Neural cell (in vitro differentiated cells): ENCODE measurements around the gene PTK6. TPM values are rescaled to one million over a fixed set of nuclear protein-coding genes. Genes with fewer than 3 reads are reported as not detected.
"Not testable (repeated sequence)": the region's sequence is repeated elsewhere in the genome, so short reads cannot be mapped to it uniquely, and the experiment has no call there.

Experiments used
- H2AFZ ChIP-seq: fragments of 200-600, 300-800 bp; sonication (generic), shearing (Covaris generic); 2 replicates; pipeline ENCODE4 v1.6.0; 2014; ENCODE audit warnings: low read depth, mild to moderate bottlenecking, antibody characterized with exemption, low read length, moderate library complexity
- H3F3A ChIP-seq: fragments of 200-600 bp; shearing (Covaris generic); 2 replicates; pipeline ENCODE4 v1.6.1; 2016; ENCODE audit warnings: mild to moderate bottlenecking, moderate library complexity, mixed read lengths, antibody characterized with exemption, low read length; ENCODE audit not compliant: insufficient read depth, poor library complexity, severe bottlenecking
- H3K27ac ChIP-seq: fragments of 200-600, 300-800 bp; sonication (generic), shearing (Covaris generic); 2 replicates; pipeline ENCODE4 v1.5.1; 2014; ENCODE audit warnings: mild to moderate bottlenecking, low read length, moderate library complexity
- H3K27me3 ChIP-seq: fragments of 300-800, 200-600 bp; sonication (generic), shearing (Covaris generic); 2 replicates; pipeline ENCODE4 v1.6.0; 2014; ENCODE audit warnings: mild to moderate bottlenecking, low read depth, low read length, moderate library complexity; ENCODE audit not compliant: insufficient read depth
- H3K36me3 ChIP-seq: fragments of 300-800, 200-600 bp; sonication (generic), shearing (Covaris generic); 2 replicates; pipeline ENCODE4 v1.5.1; 2014; ENCODE audit warnings: mild to moderate bottlenecking, antibody characterized with exemption, low read length, moderate library complexity; ENCODE audit not compliant: insufficient read depth
- H3K4me2 ChIP-seq: fragments of 300-800, 200-600 bp; sonication (generic), shearing (Covaris generic); 2 replicates; pipeline ENCODE4 v1.6.0; 2014; ENCODE audit warnings: mild to moderate bottlenecking, low read length
- H3K4me3 ChIP-seq: fragments of 300-800, 200-600 bp; sonication (generic), shearing (Covaris generic); 2 replicates; pipeline ENCODE4 v1.5.1; 2014; ENCODE audit warnings: mild to moderate bottlenecking, low read length, moderate library complexity
- H3K79me2 ChIP-seq: fragments of 200-600 bp; shearing (Covaris generic); replicated peaks from 2 replicates; pipeline ENCODE4 v1.6.0; 2014; ENCODE audit warnings: mild to moderate bottlenecking, low read length, moderate library complexity; ENCODE audit not compliant: insufficient read depth
- H3K9ac ChIP-seq: fragments of 300-800, 200-600 bp; sonication (generic), shearing (Covaris generic); 2 replicates; pipeline ENCODE4 v1.6.1; 2016; ENCODE audit warnings: mild to moderate bottlenecking, low read length, mixed read lengths
- H3K9me2 ChIP-seq: fragments of 200-600 bp; shearing (Covaris generic); 2 replicates; pipeline ENCODE4 v1.6.1; 2016; ENCODE audit warnings: mild to moderate bottlenecking, low read length, mixed read lengths; ENCODE audit not compliant: insufficient read depth
- H3K9me3 ChIP-seq: fragments of 200-600, 300-800 bp; sonication (generic), shearing (Covaris generic); 2 replicates; pipeline ENCODE4 v1.6.1; 2016; ENCODE audit warnings: mild to moderate bottlenecking, mixed run types, low read length, moderate library complexity, mixed read lengths
- H4K20me1 ChIP-seq: fragments of 200-600 bp; shearing (Covaris generic); 2 replicates; pipeline ENCODE4 v1.6.1; 2016; ENCODE audit warnings: mild to moderate bottlenecking, mixed run types; ENCODE audit not compliant: insufficient read depth
- EP300 ChIP-seq: fragments of 450-650 bp; conservative IDR thresholded peaks from 2 replicates; pipeline ENCODE4 v1.6.1; 2014; ENCODE audit warnings: antibody characterized with exemption, mild to moderate bottlenecking, moderate library complexity; ENCODE audit not compliant: poor library complexity, severe bottlenecking
- EZH2 ChIP-seq: fragments of 200-600, 300-800 bp; shearing (Covaris generic), sonication (generic); IDR thresholded peaks from 2 replicates; pipeline ENCODE4 v1.6.1; 2014; ENCODE audit warnings: antibody characterized with exemption, low read length, borderline replicate concordance, mild to moderate bottlenecking; ENCODE audit not compliant: insufficient read depth, poor library complexity, severe bottlenecking
- POLR2AphosphoS5 ChIP-seq: IDR thresholded peaks from 2 replicates; pipeline ENCODE4 v1.6.1; 2012
- SMC3 ChIP-seq: fragments of 450-650 bp; conservative IDR thresholded peaks from 2 replicates; pipeline ENCODE4 v1.6.1; 2014; ENCODE audit warnings: antibody characterized with exemption, mild to moderate bottlenecking, moderate library complexity; ENCODE audit not compliant: poor library complexity
- polyA plus RNA-seq: library from polyadenylated mRNA; depleted of rRNA; stranded (reverse); fragments of >200 nt; gene quantifications from 2 replicates; pipeline ENCODE4 v1.2.3, GENCODE V29; 2014

The PTK6 gene
- polyA plus RNA-seq, 1 donor from 2014 or later, result not detected

GRCh38 chr20:63481503-63481902 is 55.7 kb downstream of the PTK6 start:
- Histone ChIP-seq H4K20me1 (no peaks in the 10 kb centered on the region), H3K9me3 (no peaks in the 10 kb centered on the region), H3K4me2 (no peak overlapping the region), H3K27ac (no peak overlapping the region), H2AFZ (no peak overlapping the region), H3K36me3 (no peaks in the 10 kb centered on the region), H3K9ac (no peak overlapping the region), H3K9me2 (no peaks in the 10 kb centered on the region), H3K4me3 (no peak overlapping the region), H3F3A (no peaks in the 10 kb centered on the region), H3K27me3 (no peaks in the 10 kb centered on the region), H3K79me2 (no peaks in the 10 kb centered on the region)
- no peak for TF ChIP-seq SMC3
- TF ChIP-seq POLR2AphosphoS5, result peak; percentile 17
- no peak for TF ChIP-seq EP300

GRCh38 chr20:63479695-63480419 is 57.3 kb downstream of the PTK6 start:
- H3K36me3 ChIP-seq, H3K27me3 ChIP-seq, H3K9me3 ChIP-seq, H3K79me2 ChIP-seq, H3K4me3 ChIP-seq, H3K27ac ChIP-seq, H3F3A ChIP-seq, H4K20me1 ChIP-seq, H3K4me2 ChIP-seq, H3K9ac ChIP-seq, H3K9me2 ChIP-seq, H2AFZ ChIP-seq: not testable (repeated sequence)

- H3F3A ChIP-seq, result no peaks in the 10 kb centered on the region
- H3K79me2 ChIP-seq, result no peaks in the 10 kb centered on the region
- TF ChIP-seq POLR2AphosphoS5, result peak; percentile 16
- no peak for TF ChIP-seq SMC3
- no peak for TF ChIP-seq EZH2
- H3K9me2 ChIP-seq, result no peaks in the 10 kb centered on the region
- no peak overlapping the region for H3K9ac ChIP-seq
- H3K4me2 ChIP-seq, result no peak overlapping the region
- H3K27ac ChIP-seq, result no peak overlapping the region
- H3K4me3 ChIP-seq, result no peak overlapping the region
- no peaks in the 10 kb centered on the region for H3K9me3 ChIP-seq
- no peaks in the 10 kb centered on the region for H4K20me1 ChIP-seq
- H3K36me3 ChIP-seq, result no peaks in the 10 kb centered on the region
- H2AFZ ChIP-seq, result no peak overlapping the region
- peaks cover 8% of the 10 kb centered on the region for H3K27me3 ChIP-seq
These were observed 58.6 kb downstream of the PTK6 start for GRCh38 chr20:63478346-63479302.

Other genes with a start within 250 kb of the PTK6 start
- 0.46 and 1.1 TPM in 2 replicates for gene COL20A1, start 244.2 kb downstream of the PTK6 start, polyA plus RNA-seq
- gene CHRNA4, start 176.0 kb downstream of the PTK6 start, polyA plus RNA-seq, result 6.8 and 10.5 TPM in 2 replicates
- gene KCNQ2, start 64.7 kb downstream of the PTK6 start, polyA plus RNA-seq, result 84.7 and 88.8 TPM in 2 replicates
- 208 and 260 TPM in 2 replicates for gene EEF1A2, start 38.3 kb downstream of the PTK6 start, polyA plus RNA-seq
- gene PPDPF, start 16.6 kb downstream of the PTK6 start, polyA plus RNA-seq, result 95.1 and 106 TPM in 2 replicates
- gene SRMS, start 10.4 kb upstream of the PTK6 start, polyA plus RNA-seq, result not detected in 2 replicates
- gene FNDC11, start 16.8 kb upstream of the PTK6 start, polyA plus RNA-seq, result 1.9 and 5.2 TPM in 2 replicates
- 0.40 and 1.3 TPM in 2 replicates for gene HELZ2, start 36.9 kb upstream of the PTK6 start, polyA plus RNA-seq
- 13.7 and 14.1 TPM in 2 replicates for gene GMEB2, start 89.7 kb upstream of the PTK6 start, polyA plus RNA-seq
- gene STMN3, start 116.0 kb upstream of the PTK6 start, polyA plus RNA-seq, result 268 and 322 TPM in 2 replicates
- gene RTEL1, start 120.9 kb upstream of the PTK6 start, polyA plus RNA-seq, result 29.2 and 31.9 TPM in 2 replicates
- gene TNFRSF6B, start 159.3 kb upstream of the PTK6 start, polyA plus RNA-seq, result 9.4 TPM in 1 of 2 replicates, not detected in the other
- 70.9 and 78.0 TPM in 2 replicates for gene ARFRP1, start 170.6 kb upstream of the PTK6 start, polyA plus RNA-seq
- 60.8 and 67.5 TPM in 2 replicates for gene ZGPAT, start 170.7 kb upstream of the PTK6 start, polyA plus RNA-seq
- gene LIME1, start 199.3 kb upstream of the PTK6 start, polyA plus RNA-seq, result 65.2 and 83.6 TPM in 2 replicates
- gene SLC2A4RG, start 202.4 kb upstream of the PTK6 start, polyA plus RNA-seq, result 52.1 and 61.8 TPM in 2 replicates